Lung microvascular endothelial cell (primary cell): ENCODE measurements around the gene SLU7. TPM values are rescaled to one million over a fixed set of nuclear protein-coding genes. Genes with fewer than 3 reads are reported as not detected.

Source experiments
- DNase-seq, 2 donors: peaks; one replicate each; pipeline versions ENCODE4 v3.0.0 to v3.0.0-alpha.2; 2010; ENCODE audit warnings: low read depth in 2 of 2
- total RNA-seq: library from RNA; depleted of rRNA; stranded (reverse); fragments of >200 nt; gene quantifications from 2 replicates; pipeline ENCODE4 v1.2.1, GENCODE V29; 2014

The SLU7 gene
- total RNA-seq, 1 donor from 2014 or later: 67.3 TPM

DNA sequence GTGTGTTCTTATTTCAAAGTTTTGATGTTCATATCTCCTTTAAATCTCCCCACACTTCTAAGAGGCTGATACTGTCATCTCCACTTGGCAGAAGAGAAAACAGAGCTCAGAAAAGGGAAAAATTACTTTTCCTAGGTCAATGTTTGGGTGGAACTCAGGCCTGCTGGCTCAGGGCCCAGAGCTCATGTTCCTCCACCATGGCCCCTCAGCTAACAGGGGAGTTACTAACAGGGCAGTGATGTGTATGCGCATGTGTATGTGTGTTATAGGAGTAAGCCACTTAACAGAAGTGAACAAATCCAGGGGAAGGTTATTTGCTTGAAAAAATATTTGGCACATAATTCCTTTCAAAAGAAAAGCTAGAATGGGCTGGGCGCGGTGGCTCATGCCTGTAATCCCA is 51.0 kb downstream of the SLU7 start:
- no peak for DNase-seq

DNA sequence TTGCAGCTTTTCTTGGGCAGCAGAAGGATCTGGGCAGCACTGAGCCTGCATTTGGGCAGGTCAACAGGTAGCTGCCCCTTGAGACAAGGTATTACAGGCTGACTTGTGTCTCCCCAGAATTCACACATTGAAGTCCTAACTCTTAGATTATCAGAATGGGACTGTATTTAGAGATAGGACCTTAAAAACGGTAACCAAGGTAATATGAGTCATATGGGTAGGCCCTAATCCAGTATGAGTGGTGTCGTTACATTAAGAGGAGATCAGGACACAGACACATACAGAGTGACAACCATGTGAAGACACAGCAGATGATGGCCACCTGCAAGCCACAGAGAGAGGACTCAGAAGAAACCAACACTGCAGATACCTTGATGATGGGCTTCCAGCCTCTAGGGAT is 51.6 kb downstream of the SLU7 start:
- DNase-seq: no peak

DNA sequence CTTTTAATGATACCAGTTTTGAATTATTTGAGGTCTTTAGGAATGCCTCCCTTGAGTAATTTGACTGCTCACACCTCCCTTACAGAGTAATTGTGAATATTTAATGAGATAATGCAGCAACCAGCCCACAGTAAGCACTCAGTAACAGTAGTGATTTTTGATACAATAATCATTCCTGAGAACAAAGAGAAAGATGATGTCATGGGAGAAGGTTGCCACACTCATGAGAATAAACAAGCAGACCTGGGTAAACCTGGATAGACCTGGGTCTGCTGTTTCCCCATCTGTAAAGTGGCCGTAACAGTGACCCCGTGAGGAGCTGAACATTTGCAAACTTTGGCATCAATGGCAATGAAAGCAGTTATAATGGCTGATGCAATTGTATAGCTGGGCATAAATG is 52.7 kb downstream of the SLU7 start:
- no peak for DNase-seq

DNA sequence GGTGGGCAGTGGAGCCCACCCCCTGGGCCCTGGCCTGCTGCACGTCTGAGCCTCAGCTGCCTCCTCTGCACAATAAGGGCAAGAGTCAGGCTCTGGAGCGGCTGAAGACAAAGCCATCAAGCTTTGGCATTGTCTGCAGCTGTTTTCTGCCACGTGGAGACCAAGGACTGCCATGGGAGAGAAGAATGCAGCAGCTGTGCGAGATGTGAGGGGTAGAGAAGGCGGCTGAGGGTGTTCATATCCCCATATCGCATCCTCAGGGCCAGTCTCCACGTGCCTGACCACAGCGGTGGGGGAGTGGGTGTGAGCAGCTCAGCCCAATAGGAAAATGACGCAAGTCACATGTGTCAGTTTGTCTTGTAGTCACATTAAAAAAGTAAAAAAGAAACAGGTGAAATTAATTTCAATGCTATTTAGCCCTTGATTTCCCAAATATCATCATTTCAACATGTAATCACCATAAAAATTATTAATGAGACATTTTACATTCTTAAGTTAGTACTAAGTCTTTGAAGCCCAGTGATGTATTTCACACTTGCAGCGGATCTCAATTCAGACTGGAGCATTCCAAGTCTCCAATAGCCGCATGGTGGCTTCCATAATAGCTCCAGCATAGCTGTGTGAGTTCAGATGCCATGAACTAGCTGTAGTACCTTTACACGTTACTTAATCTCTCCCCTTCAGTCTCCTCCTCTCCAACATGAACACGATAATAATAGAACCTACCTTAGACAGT is 55.1 kb downstream of the SLU7 start:
- DNase-seq: no peak

DNA sequence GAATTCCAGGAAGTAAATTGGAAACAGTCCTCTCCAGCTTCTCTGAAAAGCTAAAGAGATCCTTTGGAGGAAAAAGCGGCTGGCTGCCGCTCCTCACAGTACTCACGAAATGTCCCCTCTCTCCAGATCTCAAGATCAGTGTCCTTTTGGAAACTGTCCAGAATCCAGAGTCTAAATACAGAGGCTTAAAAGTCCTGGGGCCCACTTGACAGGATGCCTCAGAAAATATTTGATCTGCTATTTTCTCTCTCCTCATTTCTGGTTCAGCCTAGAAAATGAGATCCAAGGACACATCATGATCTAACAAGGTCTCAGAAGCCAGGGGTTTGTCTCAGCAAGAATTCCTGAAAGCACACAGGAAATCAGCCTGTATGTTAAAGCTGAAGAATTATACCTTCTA is 55.7 kb downstream of the SLU7 start:
- DNase-seq: no peak

DNA sequence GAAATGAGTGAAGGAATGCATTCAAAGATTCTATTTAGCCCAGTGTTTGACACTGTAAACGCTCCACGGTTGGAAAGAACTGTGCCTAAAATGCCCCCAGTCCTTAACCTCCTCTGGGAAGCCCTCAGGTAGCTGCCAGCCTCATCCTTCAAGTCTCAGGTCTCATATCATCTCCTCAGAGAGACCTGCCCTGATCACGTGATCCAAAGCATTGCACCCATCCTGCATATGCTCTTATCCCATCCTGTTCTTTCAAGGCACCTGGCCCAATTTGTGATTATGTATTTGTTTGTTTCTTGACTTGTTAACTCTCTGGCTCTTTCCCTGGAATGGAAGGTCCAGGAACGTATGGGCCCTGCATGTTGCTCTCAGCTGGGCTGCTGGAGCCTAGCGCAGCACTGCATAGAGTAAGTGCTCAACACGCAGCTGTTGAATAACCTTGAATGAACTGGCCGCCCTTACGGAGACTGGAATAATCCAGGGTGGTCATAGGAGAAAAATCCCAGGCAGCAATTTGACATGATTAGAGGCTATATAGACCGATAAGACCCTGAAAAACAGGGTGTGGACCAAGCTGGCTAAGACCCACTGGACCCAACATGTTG is 57.2 kb downstream of the SLU7 start:
- DNase-seq: no peak

DNA sequence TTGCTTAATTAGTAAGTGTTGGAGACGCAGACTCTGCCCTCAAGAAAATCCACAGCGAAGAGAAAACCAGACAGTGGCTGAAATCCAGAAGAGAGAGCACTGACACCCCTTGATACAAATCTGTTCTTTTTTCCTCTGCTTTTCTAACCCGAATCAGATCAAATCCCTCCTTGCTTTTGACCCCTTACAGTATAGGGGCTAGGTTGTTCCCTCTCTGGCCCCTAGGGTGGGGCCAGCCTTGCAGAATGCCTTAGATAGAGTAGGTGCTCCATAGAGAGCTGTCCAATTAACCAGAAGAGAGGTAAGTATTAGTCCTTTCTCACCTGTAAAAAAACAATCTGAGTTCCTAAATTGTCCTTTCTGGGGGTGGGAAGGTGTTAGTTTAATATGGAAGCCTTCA is 58.6 kb downstream of the SLU7 start:
- DNase-seq: no peak

DNA sequence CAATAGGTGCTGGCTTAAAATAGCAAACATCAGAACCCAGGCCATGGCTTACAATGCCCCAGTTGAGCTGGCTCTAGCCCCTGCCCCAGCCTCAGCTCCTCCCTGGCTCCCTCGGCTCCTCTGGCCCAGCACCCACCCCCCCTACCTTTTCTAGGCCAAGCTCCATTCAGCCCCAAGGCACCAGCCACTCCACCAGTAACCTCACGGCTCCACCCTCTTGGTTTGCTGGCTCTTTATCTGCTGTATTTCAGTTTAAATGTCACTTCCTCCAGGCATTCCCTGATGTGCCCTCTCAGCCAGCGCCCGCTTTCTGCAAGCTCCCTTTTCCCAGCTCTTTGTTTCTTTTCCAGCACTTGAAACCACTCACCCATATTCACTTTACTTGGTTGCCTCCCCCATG is 59.1 kb downstream of the SLU7 start:
- DNase-seq: no peak

DNA sequence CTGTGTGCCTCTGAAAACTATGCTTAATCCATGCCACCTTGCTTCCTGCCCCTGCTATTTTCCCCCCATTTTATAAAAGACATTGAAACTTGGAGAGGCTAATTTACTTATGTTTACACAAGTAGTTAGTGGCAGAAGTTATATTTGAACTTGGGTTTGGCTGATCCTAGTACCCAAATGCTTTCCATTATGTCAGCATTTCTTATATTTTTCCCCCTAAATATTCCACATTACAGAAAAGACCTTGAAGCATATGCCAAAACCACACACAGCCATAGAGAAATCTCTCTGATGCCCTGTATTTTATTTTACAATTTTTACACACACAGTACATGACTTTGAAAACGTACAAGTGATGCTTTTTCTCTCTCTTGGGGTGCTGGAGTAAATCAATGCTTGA is 59.6 kb downstream of the SLU7 start:
- DNase-seq: no peak

DNA sequence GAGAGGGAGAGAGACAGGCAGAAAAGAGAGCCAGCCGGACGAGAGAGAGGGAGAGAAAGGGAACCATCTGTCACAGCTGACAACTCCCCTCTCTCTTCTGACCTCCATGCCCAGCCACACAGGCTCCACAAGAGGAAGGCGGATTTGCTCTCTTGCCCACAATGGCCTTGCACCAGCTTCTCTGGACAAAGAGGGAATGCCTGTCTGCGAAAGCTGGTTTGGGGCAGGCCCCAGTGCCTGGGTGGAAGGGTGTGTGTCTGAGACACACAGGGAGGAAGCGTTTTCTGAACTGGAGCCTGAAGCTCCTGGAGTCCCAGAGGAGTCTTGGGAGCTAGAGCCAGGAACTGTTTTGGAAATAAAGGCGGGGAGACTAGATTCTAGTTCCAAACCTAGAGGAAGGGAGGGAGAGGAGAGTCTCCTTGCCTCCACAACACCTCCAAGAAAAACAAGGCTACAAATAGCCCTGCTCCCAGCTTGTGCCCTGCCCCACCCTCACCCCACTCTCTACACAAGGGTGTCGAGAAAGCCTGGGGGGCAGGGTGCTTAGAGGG is 60.9 kb downstream of the SLU7 start:
- no peak for DNase-seq

DNA sequence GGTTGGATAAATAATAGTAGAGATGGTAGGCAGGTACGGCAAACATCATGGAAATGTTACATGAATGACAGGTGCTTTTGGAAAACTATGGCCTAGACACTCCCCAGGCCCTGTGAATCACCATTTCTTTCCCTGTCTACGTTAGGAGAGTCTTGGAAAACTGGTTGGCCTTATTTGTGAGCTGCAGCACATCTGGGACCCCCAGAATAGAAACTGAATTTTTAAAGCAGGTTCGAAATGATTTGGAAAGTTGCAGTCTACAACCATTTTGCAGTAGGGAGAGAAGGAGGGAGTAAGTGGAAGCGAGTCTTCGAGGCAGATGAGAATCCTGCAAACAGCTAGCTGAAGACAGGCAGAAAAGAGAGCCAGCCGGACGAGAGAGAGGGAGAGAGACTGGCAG is 61.5 kb downstream of the SLU7 start:
- DNase-seq: no peak

DNA sequence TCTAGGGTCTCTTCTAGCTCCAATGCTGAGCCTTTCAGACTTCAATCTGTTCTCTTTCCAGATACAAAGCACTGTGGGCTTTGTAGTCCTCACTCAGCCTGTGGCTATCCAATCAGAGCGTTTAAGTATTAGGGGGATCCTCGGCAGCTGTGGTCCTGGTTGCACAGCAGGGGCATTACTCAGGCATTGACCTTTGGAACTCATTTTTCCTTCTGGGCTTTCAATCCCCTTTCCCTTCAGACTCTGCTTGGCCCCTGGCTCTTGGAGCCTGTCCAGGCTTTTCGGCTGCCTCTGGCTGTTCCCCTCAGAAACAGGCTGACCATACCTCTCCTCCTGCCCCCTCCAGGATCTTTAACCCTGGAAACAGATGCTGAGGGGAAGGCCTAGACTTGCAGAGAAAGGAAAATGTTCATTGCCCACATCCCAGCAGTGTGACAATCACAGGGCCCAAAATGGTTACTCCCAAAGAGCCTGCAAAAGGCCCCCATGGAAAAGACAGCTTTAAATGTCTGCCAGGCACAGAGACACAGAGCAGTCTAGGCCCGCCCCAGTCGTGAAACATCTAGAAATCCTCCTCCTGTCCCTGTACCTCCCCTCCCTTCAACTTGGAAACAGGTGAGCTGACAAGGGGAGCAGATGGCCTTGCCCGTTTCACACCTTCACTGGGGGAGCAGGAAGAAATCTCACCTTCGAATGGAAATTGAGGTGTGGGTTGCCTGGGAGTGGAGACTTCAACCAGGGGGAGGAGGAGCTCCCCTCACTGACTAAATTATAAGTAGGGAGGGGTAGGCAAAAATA is 62.1 kb downstream of the SLU7 start:
- DNase-seq: no peak

DNA sequence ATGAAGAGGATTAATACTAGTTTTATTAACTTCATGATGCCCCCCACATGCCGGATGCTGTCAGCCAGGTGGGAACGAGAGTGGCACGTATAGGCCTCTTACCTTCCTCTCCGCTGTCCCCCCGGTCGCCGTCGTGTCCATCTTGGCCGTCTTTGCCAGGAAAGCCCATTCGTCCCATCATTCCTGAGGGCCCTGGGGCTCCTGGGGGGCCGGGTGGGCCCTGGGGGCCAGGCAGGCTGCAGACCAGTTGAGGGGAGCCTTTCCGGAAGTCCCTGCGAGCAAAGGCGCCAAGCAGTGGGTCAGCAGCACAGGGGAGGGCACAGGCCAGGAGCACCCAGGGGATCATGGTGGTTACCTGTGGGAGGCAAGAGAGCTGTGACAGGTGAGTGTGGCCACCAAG is 64.2 kb downstream of the SLU7 start:
- DNase-seq: no peak

DNA sequence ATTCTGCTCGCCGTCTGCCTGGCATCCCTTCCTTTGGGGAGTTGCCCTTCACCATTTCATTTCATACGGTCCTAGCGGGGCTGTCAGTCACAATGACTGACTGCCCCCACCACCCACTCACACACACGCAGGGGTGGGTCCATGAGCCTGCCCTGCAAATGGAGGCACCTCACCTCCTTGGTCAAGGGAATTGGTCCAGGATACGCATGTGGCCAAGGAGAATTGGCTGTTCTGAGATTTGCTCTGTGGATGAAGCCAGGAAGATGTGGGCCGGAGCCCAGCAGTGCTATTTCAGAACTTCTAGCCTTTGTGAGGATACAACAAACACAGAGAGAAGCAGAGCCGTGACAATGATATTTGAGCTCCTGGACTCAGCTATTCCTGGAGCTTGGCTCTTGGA is 65.5 kb downstream of the SLU7 start:
- no peak for DNase-seq

DNA sequence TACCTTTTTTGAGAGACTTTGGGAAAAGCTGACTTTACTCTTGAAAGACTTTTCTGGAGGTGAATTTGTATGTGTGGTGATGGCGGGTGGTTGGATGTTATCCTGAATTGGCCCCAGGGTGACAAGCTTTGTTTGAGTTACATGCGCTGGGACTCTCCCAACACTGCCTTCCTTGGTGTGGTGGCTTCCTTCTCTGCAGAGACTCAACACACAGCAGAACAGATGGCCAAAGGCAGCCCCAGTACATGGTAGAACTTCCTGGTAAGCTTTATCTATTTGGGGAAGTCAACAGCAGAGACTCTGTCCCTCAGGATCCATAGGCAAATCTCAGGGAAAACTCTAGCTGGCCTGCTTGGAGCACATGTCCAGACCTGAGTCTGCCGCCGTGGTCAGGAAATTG is 66.6 kb downstream of the SLU7 start:
- DNase-seq: no peak

Other genes with a start within 250 kb of the SLU7 start
- gene FABP6, start 189.6 kb downstream of the SLU7 start, total RNA-seq: not detected in 2 replicates
- gene CCNJL, start 106.5 kb downstream of the SLU7 start, total RNA-seq: 3.5 and 6.3 TPM in 2 replicates
- under 0.01 and 0.20 TPM in 2 replicates for gene C1QTNF2, start 48.5 kb downstream of the SLU7 start, total RNA-seq
- gene FAM200C, start 19.0 kb downstream of the SLU7 start, total RNA-seq: 2.0 and 3.2 TPM in 2 replicates
- 25.8 and 64.3 TPM in 2 replicates for gene PTTG1, start 2.8 kb upstream of the SLU7 start, total RNA-seq